CD4-positive, CD25-positive, alpha-beta regulatory T cell (primary cell): ENCODE data around the gene SHISAL1. TPM values are rescaled to one million over a fixed set of nuclear protein-coding genes. Genes with fewer than 3 reads are reported as not detected.

Experiments
- ATAC-seq, 2 donors: fragments of 150-1000 bp; cut with Tn5 transposase; one replicate each; pipeline ENCODE4 v1.10.0; 2021; ENCODE audit warnings: low read depth in 2 of 2, moderate number of reproducible peaks in 2 of 2, moderate library complexity in 1 of 2
- DNase-seq, 3 donors: peaks; one replicate each; pipeline versions ENCODE4 v3.0.0 to v3.0.0-alpha.2; 2012 to 2022; ENCODE audit warnings: mixed read lengths in 1 of 3
- H3K27ac ChIP-seq: one replicate; pipeline ENCODE4 v1.7.0; 2013; ENCODE audit warnings: mild to moderate bottlenecking, low read length; ENCODE audit not compliant: insufficient read depth, poor library complexity, severe bottlenecking
- H3K27me3 ChIP-seq: one replicate; pipeline ENCODE4 v1.7.0; 2013; ENCODE audit warnings: low read length; ENCODE audit not compliant: control insufficient read depth, insufficient read depth
- H3K36me3 ChIP-seq: one replicate; pipeline ENCODE4 v1.7.0; 2013; ENCODE audit warnings: mild to moderate bottlenecking, low read length, moderate library complexity; ENCODE audit not compliant: control insufficient read depth, insufficient read depth
- H3K4me1 ChIP-seq: 2 replicates; pipeline ENCODE4 v1.7.0; 2013; ENCODE audit warnings: mild to moderate bottlenecking, low read length; ENCODE audit not compliant: insufficient read depth, control insufficient read depth, poor library complexity, severe bottlenecking
- H3K4me3 ChIP-seq: one replicate; pipeline ENCODE4 v1.7.0; 2013; ENCODE audit warnings: low read depth, mild to moderate bottlenecking, low read length, moderate library complexity
- H3K9me3 ChIP-seq, 2 experiments: 1 replicate in 1 of 2; 2 replicates in 1 of 2; pipeline ENCODE4 v1.7.0; 2013; ENCODE audit warnings: low read length in 2 of 2, mild to moderate bottlenecking in 1 of 2, moderate library complexity in 1 of 2; ENCODE audit not compliant: control insufficient read depth in 2 of 2
- H3K27ac Mint-ChIP-seq, 3 donors: one replicate each; pipeline ENCODE4 v1.8.0; 2020 to 2022; ENCODE audit warnings: mild to moderate bottlenecking in 3 of 3, mixed read lengths in 3 of 3, moderate library complexity in 2 of 3
- H3K27me3 Mint-ChIP-seq: one replicate; pipeline ENCODE4 v1.8.0; 2022; ENCODE audit warnings: mild to moderate bottlenecking, mixed read lengths
- H3K36me3 Mint-ChIP-seq: one replicate; pipeline ENCODE4 v1.8.0; 2020; ENCODE audit warnings: mixed read lengths
- H3K4me1 Mint-ChIP-seq, 4 donors: one replicate each; pipeline ENCODE4 v1.8.0; 2020 to 2022; ENCODE audit warnings: mixed read lengths in 4 of 4, mild to moderate bottlenecking in 1 of 4
- H3K4me3 Mint-ChIP-seq, 4 donors: one replicate each; pipeline ENCODE4 v1.8.0; 2020 to 2022; ENCODE audit warnings: mild to moderate bottlenecking in 4 of 4, mixed read lengths in 4 of 4, moderate library complexity in 3 of 4
- H3K9me3 Mint-ChIP-seq, 7 donors: one replicate each; pipeline ENCODE4 v1.8.0; 2020 to 2022; ENCODE audit warnings: mixed read lengths in 7 of 7, mild to moderate bottlenecking in 3 of 7, moderate library complexity in 2 of 7
- polyA plus RNA-seq, 4 donors: library from polyadenylated mRNA; unstranded; fragments of 300-500 nt; fragmentation: Illumina TruSeq; gene quantifications; one replicate each; pipeline ENCODE4 v1.2.3, GENCODE V29; 2021
- total RNA-seq: library from RNA; stranded (reverse); gene quantifications from one replicate; pipeline ENCODE4 v1.2.3, GENCODE V29; 2022

The SHISAL1 gene
- total and polyA plus RNA-seq, 5 donors from 2014 or later = not detected

DNA sequence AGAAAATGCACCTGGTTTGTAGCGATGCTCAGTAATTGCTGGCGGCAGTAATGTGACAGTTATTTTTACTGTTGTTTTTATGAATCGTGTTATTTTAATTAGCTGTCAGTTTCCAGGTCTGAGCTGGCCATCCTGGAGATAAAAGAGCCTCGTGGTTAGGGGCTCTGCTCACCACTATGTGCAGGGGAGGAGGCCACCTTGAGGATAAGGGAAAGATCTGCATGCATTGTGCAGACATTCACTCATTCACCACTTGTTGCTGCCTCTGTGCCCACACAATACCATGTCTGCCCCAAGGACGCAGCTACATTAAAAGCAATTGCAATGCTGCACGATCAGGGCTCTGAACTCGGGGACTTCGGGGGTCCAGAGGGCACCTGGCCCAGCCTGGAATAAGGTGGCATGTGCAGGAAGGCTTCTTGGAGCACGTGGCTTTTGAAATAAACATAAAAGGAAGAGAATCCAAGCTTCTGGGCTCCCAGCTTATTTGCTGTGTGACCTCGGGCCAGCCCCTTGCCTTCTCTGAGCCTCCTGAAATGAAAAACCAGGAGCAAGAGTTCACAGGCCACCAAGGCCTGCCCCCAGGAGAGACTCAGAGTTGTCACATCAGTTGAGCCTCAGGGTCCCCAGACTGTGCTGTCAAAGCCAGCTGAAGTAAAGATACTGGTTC, 44.7 kb upstream of the SHISAL1 start:
- H3K4me1 ChIP-seq = no peaks in the 10 kb centered on the region
- no peaks in the 10 kb centered on the region for H3K36me3 ChIP-seq
- no peaks in the 10 kb centered on the region for H3K9me3 ChIP-seq
- no peak for ATAC-seq
- no peak for DNase-seq
- Mint-ChIP-seq H3K9me3 (no peaks in the 10 kb centered on the region), H3K4me1 (no peaks in the 10 kb centered on the region), H3K4me3 (no peak overlapping the region), H3K36me3 (no peaks in the 10 kb centered on the region), H3K27me3 (peaks cover 27% of the 10 kb centered on the region), H3K27ac (no peak overlapping the region)
- no peaks in the 10 kb centered on the region for H3K27me3 ChIP-seq
- no peak overlapping the region for H3K27ac ChIP-seq
- H3K4me3 ChIP-seq = no peak overlapping the region

DNA sequence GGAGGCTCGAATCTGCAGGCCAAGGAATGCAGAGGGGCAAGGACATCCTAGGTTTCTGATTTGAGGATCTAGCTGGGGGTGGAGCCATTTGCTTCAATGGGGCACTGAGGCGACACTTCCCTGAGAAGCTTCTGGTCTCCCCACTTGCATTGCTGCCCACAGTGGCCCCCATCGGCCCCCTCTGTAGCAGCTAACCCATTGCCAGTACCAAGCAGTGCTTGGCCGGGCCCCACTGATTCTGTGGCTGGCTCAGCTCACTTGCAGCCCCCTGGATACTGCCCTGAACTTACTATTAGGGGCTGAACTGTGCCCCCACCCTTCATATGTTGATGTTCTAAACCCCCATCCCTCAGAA, 42.9 kb upstream of the SHISAL1 start:
- no peak for ATAC-seq
- Histone ChIP-seq H3K36me3 (no peaks in the 10 kb centered on the region), H3K27me3 (no peaks in the 10 kb centered on the region), H3K4me3 (no peak overlapping the region), H3K4me1 (no peaks in the 10 kb centered on the region), H3K9me3 (no peaks in the 10 kb centered on the region), H3K27ac (no peak overlapping the region)
- DNase-seq = no peak
- Mint-ChIP-seq H3K36me3 (no peaks in the 10 kb centered on the region), H3K4me3 (no peak overlapping the region), H3K27me3 (peaks cover 27% of the 10 kb centered on the region), H3K4me1 (no peaks in the 10 kb centered on the region), H3K27ac (peak overlapping the region in 1 of 3 donors; percentile 74), H3K9me3 (no peaks in the 10 kb centered on the region)

DNA sequence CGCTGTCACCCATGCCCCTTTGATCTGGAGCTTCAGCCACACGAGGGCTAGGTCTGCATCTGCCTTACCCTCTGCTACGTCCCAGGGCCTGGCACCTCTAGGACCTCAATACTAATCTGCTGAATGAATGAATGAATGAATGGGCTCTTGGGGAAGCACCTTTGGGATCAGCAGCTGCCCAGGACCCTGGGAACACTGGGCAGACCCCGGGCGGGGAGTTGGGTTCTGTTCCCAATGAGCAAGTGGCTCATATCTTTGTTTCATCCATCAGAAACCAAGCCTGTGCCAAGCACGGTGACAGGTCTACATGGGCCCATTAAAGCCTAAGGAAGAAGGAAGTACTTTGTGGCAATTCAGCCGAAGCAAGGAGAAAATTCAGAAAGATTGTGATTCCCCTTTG, 41.5 kb upstream of the SHISAL1 start:
- Histone ChIP-seq H3K36me3 (no peaks in the 10 kb centered on the region), H3K4me1 (no peaks in the 10 kb centered on the region), H3K4me3 (no peak overlapping the region), H3K27me3 (no peaks in the 10 kb centered on the region), H3K9me3 (no peaks in the 10 kb centered on the region), H3K27ac (no peak overlapping the region)
- no peaks in the 10 kb centered on the region for H3K9me3 Mint-ChIP-seq
- no peaks in the 10 kb centered on the region for H3K4me1 Mint-ChIP-seq
- H3K27ac Mint-ChIP-seq = no peak overlapping the region
- DNase-seq (no peak), ATAC-seq (no peak)
- H3K27me3 Mint-ChIP-seq = peaks cover 27% of the 10 kb centered on the region
- H3K4me3 Mint-ChIP-seq = no peak overlapping the region
- H3K36me3 Mint-ChIP-seq = no peaks in the 10 kb centered on the region

DNA sequence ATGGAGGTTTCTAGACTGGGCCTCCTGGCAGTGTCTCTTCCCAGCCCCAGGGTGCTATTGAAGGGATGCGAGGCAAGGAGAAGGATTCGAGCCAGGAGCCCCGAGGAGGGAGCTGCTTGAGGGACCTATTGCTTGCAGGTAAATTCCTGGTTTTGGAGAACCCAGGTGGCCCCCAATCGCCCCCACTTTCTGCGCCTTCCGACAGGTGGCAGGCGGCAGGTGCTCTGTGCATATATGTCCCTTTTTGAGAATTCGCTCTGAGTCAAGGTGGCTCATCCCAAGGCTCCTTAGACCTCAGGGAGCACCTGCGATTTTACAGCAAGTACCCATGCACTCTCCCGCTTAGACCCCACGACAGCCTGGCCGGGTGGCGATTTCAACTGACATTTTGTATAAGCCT, 40.3 kb upstream of the SHISAL1 start:
- H3K36me3 Mint-ChIP-seq = no peaks in the 10 kb centered on the region
- ATAC-seq = no peak
- H3K4me1 Mint-ChIP-seq = no peaks in the 10 kb centered on the region
- H3K9me3 Mint-ChIP-seq = no peaks in the 10 kb centered on the region
- H3K27me3 ChIP-seq = no peaks in the 10 kb centered on the region
- H3K36me3 ChIP-seq = no peaks in the 10 kb centered on the region
- no peak overlapping the region for H3K27ac ChIP-seq
- no peaks in the 10 kb centered on the region for H3K4me1 ChIP-seq
- no peaks in the 10 kb centered on the region for H3K9me3 ChIP-seq
- peaks cover 27% of the 10 kb centered on the region for H3K27me3 Mint-ChIP-seq
- H3K4me3 Mint-ChIP-seq = no peak overlapping the region
- no peak overlapping the region for H3K4me3 ChIP-seq
- no peak for DNase-seq
- H3K27ac Mint-ChIP-seq = no peak overlapping the region

DNA sequence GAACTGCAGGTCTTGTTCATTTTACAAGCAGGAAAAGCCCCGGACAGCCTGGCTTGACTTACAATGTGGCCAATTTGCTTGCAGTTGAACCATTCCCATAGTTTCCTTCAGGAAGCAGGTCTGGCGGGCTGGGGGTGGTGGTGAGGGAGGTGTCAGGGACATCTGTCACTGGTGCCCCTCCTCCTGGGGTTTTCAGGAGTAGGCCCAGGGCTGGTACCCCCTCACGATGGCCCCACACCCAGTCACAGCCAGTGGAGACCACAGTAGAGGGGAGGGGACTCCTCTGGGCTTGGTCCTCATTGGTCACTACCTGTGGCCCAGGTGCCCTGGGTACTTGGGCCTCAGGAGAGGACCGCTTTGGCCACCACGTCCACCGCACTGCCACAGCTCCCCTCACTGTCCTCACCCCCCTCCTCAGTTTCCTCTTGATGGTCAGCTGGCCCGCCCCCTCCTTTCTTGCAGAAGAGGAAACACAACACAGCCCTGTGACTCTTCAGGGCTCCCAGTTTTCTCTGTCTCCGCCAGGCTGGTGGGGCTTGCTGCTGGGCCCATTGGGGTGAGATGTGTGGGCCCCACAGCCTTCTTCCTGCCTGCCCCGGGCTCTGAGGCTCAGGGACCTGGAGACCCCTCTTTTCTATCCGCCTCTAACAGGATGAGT, 39.8 kb upstream of the SHISAL1 start:
- H3K36me3 Mint-ChIP-seq = no peaks in the 10 kb centered on the region
- H3K4me3 Mint-ChIP-seq = no peak overlapping the region
- ATAC-seq (no peak), DNase-seq (no peak)
- Histone ChIP-seq H3K27ac (no peak overlapping the region), H3K4me3 (no peak overlapping the region), H3K36me3 (no peaks in the 10 kb centered on the region), H3K27me3 (no peaks in the 10 kb centered on the region), H3K9me3 (no peaks in the 10 kb centered on the region), H3K4me1 (no peaks in the 10 kb centered on the region)
- H3K9me3 Mint-ChIP-seq = no peaks in the 10 kb centered on the region
- no peak overlapping the region for H3K27ac Mint-ChIP-seq
- H3K4me1 Mint-ChIP-seq = no peaks in the 10 kb centered on the region
- H3K27me3 Mint-ChIP-seq = peaks cover 22% of the 10 kb centered on the region

DNA sequence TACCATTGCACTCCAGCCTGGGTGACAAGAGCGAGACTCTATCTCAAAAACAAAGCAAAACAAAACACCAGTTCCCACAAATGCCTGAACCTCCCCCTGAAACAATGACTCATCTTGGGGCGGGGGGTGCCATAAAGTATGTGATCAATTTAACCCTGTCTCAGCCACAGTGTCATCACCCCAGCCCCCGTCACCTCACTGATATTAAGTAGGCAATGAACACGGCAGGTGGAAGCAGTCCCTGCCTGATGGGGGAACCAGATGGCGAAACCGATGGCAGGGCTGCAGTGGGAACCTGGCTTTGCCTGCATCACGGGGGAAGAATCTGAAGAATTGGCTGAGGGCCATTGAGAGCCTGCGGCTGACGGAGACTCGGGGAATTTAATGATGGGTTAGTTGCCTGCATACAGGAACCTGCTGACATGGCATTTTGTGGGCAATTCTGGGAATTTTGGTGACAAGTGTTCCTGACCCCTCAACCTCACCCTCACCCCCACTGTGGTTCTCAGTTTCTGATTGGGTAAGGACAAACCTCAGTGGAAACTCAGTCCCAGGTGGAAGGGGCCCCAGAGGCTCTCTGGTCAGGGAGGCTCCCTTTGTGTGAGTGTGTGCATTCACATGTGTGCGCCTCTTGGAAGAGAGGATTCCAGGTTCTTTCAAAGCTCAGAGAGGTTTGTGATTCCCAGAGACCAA, 39.1 kb upstream of the SHISAL1 start:
- ATAC-seq (no peak), DNase-seq (no peak)
- Histone ChIP-seq H3K36me3 (no peaks in the 10 kb centered on the region), H3K27me3 (no peaks in the 10 kb centered on the region), H3K9me3 (no peaks in the 10 kb centered on the region), H3K4me1 (no peaks in the 10 kb centered on the region), H3K4me3 (no peak overlapping the region), H3K27ac (no peak overlapping the region)
- Mint-ChIP-seq H3K4me3 (no peak overlapping the region), H3K36me3 (no peaks in the 10 kb centered on the region), H3K27ac (no peak overlapping the region), H3K4me1 (no peaks in the 10 kb centered on the region), H3K27me3 (peaks cover 15% of the 10 kb centered on the region), H3K9me3 (no peaks in the 10 kb centered on the region)

DNA sequence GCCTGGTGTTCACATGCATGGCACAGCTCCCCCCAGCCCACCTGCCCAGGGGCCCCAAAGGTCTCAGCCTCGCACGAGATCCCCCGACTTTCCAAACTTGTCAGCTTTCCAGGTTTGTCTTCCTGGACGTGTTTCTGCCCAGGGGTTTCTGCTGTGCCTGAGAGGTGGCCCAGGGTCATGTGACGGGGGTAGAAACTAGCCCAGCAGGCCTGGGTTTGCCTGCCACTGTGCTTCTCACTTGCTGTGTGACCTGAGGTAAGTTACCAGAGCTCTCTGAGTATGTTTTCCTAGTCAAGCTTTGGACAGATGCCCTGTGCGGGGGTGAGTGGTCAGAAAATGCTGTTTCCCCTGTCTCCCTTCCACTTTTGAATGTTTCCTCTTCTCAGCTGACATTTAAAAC, 38.3 kb upstream of the SHISAL1 start:
- Histone ChIP-seq H3K27me3 (no peaks in the 10 kb centered on the region), H3K36me3 (no peaks in the 10 kb centered on the region), H3K4me3 (no peak overlapping the region), H3K9me3 (no peaks in the 10 kb centered on the region), H3K27ac (no peak overlapping the region), H3K4me1 (no peaks in the 10 kb centered on the region)
- ATAC-seq (no peak), DNase-seq (no peak)
- Mint-ChIP-seq H3K27ac (no peak overlapping the region), H3K4me3 (no peak overlapping the region), H3K9me3 (no peaks in the 10 kb centered on the region), H3K4me1 (no peaks in the 10 kb centered on the region), H3K27me3 (peaks cover 12% of the 10 kb centered on the region), H3K36me3 (no peaks in the 10 kb centered on the region)

DNA sequence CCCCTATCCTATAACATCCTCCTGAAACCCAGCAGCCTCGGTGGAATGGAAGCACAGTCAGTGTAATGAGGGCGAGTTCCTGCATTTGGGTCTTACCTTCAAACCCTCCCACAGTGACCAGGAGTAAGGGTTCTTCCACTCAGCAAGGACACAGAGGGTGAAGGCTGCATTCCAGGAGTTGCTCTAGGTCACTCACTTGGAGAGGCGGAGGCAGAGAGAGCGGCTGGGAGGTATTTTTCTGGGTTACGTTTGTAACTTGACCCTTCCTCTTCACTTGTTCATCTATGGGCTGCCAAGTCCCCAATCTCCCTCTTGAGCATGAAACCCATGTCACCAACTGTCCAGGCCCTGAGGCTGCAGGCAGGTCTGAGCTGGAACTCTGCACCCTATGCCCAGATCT, 36.8 kb upstream of the SHISAL1 start:
- H3K4me1 ChIP-seq = no peaks in the 10 kb centered on the region
- H3K4me3 ChIP-seq = no peak overlapping the region
- H3K9me3 ChIP-seq = no peaks in the 10 kb centered on the region
- H3K4me1 Mint-ChIP-seq = no peaks in the 10 kb centered on the region
- H3K9me3 Mint-ChIP-seq = no peaks in the 10 kb centered on the region
- no peaks in the 10 kb centered on the region for H3K36me3 ChIP-seq
- no peak overlapping the region for H3K27ac Mint-ChIP-seq
- H3K27me3 ChIP-seq = no peaks in the 10 kb centered on the region
- DNase-seq = no peak
- no peak for ATAC-seq
- H3K4me3 Mint-ChIP-seq = no peak overlapping the region
- peaks cover 9% of the 10 kb centered on the region for H3K27me3 Mint-ChIP-seq
- no peak overlapping the region for H3K27ac ChIP-seq
- no peaks in the 10 kb centered on the region for H3K36me3 Mint-ChIP-seq
